Osteocyte (in vitro differentiated cells): ENCODE measurements around the gene RTF1. TPM values are rescaled to one million over a fixed set of nuclear protein-coding genes. Genes with fewer than 3 reads are reported as not detected.

Experiments used
- DNase-seq: peaks from one replicate; pipeline ENCODE4 v3.0.0; 2021; ENCODE audit warnings: mixed read lengths; ENCODE audit not compliant: unreplicated experiment; ENCODE audit errors: extremely low spot score
- H3K27ac Mint-ChIP-seq: one replicate; pipeline ENCODE4 v1.8.0; 2021; ENCODE audit warnings: mild to moderate bottlenecking, mixed read lengths; ENCODE audit not compliant: unreplicated experiment
- H3K27me3 Mint-ChIP-seq: one replicate; pipeline ENCODE4 v1.8.0; 2021; ENCODE audit warnings: mixed read lengths; ENCODE audit not compliant: unreplicated experiment
- H3K36me3 Mint-ChIP-seq: one replicate; pipeline ENCODE4 v1.8.0; 2021; ENCODE audit warnings: mixed read lengths; ENCODE audit not compliant: unreplicated experiment
- H3K4me1 Mint-ChIP-seq: one replicate; pipeline ENCODE4 v1.8.0; 2021; ENCODE audit warnings: mixed read lengths; ENCODE audit not compliant: unreplicated experiment
- H3K4me3 Mint-ChIP-seq: one replicate; pipeline ENCODE4 v1.8.0; 2021; ENCODE audit warnings: mild to moderate bottlenecking, moderate library complexity, mixed read lengths; ENCODE audit not compliant: unreplicated experiment
- H3K9me3 Mint-ChIP-seq: one replicate; pipeline ENCODE4 v1.8.0; 2021; ENCODE audit warnings: mixed read lengths; ENCODE audit not compliant: unreplicated experiment
- total RNA-seq: library from RNA; stranded (reverse); gene quantifications from 2 replicates; pipeline ENCODE4 v1.2.1, GENCODE V29; 2021
- TF ChIP-seq, protein P1 (sequence below): fragments of 200-600 bp; sonication (generic); IDR thresholded peaks from 2 replicates; pipeline ENCODE4 v1.5.0; 2021; ENCODE audit warnings: antibody characterized with exemption, mild to moderate bottlenecking, moderate library complexity

The RTF1 gene
- total RNA-seq, 1 donor from 2014 or later: 43.0 TPM

DNA sequence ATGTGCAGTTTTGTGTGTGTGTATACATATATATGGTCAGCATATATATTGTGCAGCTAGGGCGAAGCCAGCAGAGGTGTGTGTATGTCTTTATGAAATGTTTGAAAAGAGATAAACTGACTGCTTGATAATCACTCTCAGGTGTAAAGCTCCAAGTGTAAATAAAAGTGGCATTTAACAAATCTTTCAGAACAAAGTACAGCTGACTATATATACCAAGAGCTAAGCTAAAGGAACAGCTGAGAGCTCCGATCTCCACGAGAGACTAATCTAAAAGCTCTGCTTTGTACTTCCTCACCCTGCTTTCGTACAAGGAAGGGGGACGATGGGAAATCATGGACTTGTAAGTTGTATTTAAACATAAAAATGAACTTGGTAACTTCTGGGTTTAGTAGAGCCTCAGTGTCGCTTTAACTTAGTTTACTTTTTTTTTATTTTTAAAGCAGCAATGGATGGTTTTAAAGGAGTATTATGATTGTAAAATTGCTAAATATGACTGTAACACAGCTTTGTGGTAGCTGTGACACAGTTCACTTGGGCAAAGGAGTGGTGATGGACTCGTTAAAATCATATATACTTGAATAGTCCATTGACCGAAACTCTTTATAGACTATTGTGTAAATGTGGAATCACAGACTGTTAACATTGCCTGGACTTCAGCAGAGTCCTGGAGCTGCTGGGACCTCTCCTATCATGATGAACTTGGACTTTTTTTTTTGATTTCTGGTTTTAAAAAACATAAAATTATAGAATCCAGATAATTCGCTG lies 65.4 kb downstream of the RTF1 start:
- H3K36me3 Mint-ChIP-seq: peaks cover 50% of the 10 kb centered on the region
- H3K9me3 Mint-ChIP-seq: no peaks in the 10 kb centered on the region

DNA sequence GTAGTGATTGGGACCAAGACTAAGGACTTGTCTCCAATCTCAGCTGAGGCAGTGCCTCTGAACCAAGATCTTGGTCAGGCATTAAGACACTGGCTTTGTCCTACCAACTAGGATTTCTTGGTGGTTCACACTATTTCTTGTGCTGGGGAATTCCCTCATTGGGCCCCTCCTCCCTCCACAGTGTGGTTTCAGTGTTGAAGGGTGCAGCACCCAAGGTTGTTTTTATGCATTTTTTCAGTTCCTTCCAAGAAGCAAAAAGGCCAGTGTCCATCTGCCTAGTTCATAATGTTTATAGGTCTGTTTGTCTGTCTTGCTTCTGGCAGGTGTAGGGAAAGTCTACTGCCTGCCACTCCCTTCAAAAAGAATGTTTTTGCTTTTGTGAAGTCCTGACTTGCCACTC lies 66.2 kb downstream of the RTF1 start:
- Mint-ChIP-seq H3K36me3 (peaks cover 45% of the 10 kb centered on the region), H3K27me3 (no peaks in the 10 kb centered on the region), H3K9me3 (no peaks in the 10 kb centered on the region), H3K4me1 (no peaks in the 10 kb centered on the region), H3K27ac (no peak overlapping the region), H3K4me3 (no peak overlapping the region)
- TF ChIP-seq, protein P1, sequence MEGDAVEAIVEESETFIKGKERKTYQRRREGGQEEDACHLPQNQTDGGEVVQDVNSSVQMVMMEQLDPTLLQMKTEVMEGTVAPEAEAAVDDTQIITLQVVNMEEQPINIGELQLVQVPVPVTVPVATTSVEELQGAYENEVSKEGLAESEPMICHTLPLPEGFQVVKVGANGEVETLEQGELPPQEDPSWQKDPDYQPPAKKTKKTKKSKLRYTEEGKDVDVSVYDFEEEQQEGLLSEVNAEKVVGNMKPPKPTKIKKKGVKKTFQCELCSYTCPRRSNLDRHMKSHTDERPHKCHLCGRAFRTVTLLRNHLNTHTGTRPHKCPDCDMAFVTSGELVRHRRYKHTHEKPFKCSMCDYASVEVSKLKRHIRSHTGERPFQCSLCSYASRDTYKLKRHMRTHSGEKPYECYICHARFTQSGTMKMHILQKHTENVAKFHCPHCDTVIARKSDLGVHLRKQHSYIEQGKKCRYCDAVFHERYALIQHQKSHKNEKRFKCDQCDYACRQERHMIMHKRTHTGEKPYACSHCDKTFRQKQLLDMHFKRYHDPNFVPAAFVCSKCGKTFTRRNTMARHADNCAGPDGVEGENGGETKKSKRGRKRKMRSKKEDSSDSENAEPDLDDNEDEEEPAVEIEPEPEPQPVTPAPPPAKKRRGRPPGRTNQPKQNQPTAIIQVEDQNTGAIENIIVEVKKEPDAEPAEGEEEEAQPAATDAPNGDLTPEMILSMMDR: no peak
- DNase-seq: no peak

More for the DNA sequence above, 65.4 kb downstream of the RTF1 start:
- no peak for DNase-seq
- H3K27me3 Mint-ChIP-seq: no peaks in the 10 kb centered on the region
- no peak overlapping the region for H3K4me3 Mint-ChIP-seq
- no peak overlapping the region for H3K27ac Mint-ChIP-seq
- H3K4me1 Mint-ChIP-seq: no peaks in the 10 kb centered on the region
- TF ChIP-seq, protein P1: no peak

DNA sequence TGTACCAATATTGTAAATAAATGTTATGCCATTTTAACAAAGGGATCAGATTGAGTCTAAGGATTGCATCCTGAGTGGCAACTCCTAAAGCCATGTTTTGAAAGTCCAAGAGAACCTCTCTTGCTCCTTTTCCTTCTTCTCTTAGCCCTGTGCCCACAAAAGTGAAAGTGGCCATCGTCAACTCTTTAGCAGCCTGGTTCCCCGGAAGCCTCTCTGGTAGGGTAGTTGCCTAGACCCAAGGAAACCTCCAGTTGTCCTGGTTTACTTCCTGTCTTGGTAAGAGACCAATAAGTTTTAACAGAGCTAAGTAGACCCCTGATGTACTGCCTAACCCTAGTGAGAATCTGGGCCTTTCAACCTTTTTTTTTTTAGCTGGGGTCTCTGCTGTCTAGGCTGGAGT lies 66.6 kb downstream of the RTF1 start:
- no peak overlapping the region for H3K27ac Mint-ChIP-seq
- no peak for DNase-seq

DNA sequence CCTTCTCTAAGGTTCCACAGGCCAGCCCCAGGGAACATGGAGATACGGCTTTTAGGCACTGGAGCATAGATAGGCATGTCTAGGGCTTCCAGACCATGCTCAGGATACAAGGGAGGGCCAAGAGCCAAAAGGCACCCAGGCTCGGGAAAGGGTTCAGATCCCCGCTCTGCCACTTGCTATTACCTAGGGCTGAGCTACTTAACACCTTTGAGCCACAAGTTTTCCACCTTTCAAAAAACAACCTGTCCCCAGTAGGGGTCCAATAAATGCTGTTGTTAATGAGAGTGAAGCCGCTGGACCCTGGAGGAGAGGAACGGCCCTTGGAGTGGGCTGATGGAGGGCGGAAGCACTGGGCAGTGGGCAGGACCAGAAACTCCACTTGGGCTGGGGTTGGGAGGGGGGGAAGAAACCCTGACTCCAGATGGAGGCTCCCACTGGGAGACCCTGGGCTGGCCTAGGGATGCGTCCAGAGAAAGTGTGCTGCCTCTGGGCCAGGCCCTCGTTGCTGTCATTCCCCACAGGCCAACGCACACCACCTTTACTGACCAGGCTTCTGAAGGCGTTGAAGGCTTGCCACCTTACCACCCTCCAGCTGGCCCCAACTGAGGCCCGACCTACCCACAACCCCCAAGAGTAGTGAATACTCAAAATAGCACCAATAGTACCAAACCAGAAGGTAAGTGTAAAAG lies 68.2 kb downstream of the RTF1 start:
- no peaks in the 10 kb centered on the region for H3K27me3 Mint-ChIP-seq
- H3K27ac Mint-ChIP-seq: no peak overlapping the region
- DNase-seq: no peak
- H3K4me1 Mint-ChIP-seq: peaks cover under 1% of the 10 kb centered on the region
- H3K4me3 Mint-ChIP-seq: no peak overlapping the region
- peaks cover 30% of the 10 kb centered on the region for H3K36me3 Mint-ChIP-seq
- TF ChIP-seq, protein P1: no peak
- H3K9me3 Mint-ChIP-seq: no peaks in the 10 kb centered on the region

More for the DNA sequence above, 66.6 kb downstream of the RTF1 start:
- H3K9me3 Mint-ChIP-seq: no peaks in the 10 kb centered on the region
- no peak overlapping the region for H3K4me3 Mint-ChIP-seq
- H3K36me3 Mint-ChIP-seq: peaks cover 43% of the 10 kb centered on the region
- TF ChIP-seq, protein P1: no peak
- no peaks in the 10 kb centered on the region for H3K4me1 Mint-ChIP-seq
- H3K27me3 Mint-ChIP-seq: no peaks in the 10 kb centered on the region

DNA sequence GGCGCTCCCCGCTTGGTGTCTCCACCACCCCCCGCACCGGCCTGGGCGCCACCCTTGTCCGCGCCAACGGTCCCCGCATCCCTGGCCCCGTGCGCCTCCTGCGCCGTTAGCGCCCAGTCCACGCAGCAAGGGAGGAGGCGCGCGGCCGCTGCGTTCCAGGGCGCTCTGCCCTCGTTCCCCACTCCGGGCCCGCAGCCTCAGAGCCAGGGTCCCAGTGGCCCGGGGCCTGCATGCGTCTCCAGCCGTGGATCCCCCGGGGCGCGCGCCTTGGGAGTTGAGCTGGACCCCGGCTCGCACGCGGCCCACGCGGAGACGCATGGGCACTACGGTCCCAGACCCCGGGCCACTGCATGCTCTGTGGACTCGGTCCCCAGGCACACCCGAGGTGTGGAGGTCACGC lies 69.4 kb downstream of the RTF1 start:
- no peak overlapping the region for H3K27ac Mint-ChIP-seq
- no peak for DNase-seq
- no peak overlapping the region for H3K4me3 Mint-ChIP-seq
- TF ChIP-seq, protein P1: no peak
- H3K36me3 Mint-ChIP-seq: peaks cover 20% of the 10 kb centered on the region
- no peaks in the 10 kb centered on the region for H3K27me3 Mint-ChIP-seq
- H3K9me3 Mint-ChIP-seq: no peaks in the 10 kb centered on the region
- H3K4me1 Mint-ChIP-seq: peaks cover 6% of the 10 kb centered on the region
